NCI-H446 (cell line): ENCODE results near the gene GOSR1.
"Not testable (repeated sequence)": the region's sequence is repeated elsewhere in the genome, so short reads cannot be mapped to it uniquely, and the experiment has no call there.

Experiments used
- DNase-seq, 2 experiments: peaks; one replicate each; lab custom pipeline; 2025; lab: John Stamatoyannopoulos, UW

The GOSR1 gene

DNA sequence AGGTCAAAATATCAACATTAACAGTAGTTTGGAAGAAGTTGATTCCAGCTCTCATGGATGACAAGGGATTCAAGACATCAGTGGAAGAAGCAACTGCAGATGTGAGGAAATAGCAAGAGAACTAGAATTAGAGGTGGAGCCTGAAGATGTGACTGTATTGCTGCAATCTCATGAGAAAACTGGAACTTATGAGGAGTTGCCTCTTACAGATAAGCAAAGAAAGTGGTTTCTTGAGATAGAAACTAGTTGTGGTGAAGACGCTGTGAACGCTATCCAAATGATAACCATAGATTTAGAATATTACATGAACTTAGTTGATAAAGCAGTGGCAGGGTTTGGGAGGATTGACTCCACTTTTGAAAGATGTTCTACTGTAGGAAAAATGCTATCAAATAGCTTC is 67.8 kb downstream of the GOSR1 start:
- DNase-seq, result no peak

DNA sequence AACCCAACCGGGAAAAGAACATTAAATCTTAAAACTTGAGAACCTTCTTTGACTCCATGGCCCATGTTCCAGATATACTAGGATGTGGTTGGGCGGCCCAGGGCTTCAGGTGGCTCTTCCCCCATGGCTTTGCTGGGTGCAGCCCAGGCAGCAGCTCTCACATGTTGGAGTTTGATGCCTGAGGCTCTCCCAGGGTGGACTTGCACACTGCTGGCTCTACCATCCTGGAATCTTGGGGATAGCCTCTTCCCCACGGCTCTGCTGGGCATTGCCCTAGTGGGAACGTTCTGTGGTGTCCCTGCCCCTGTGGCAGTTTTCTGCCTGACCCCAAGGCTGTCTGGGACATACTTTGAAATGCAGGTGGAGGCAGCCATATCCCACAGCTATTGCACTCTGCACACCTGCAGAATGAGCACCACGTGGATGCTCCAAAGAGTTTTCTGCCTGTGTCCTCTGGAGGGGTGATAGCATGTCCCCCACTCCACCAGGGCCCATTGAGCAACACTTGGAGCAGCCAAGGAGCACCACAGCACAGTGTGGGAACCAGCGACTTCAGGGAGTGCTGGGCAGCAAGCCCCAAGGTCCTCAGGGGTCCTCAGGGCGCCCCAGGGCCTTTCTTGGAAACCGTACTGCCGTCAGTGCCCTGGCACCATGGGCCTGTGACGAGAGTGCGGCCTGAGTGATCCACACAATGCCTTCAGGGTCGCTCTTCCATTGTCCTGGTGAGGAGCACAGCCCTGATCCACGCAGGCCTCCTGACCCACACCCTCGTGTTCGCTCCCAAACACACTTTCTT is 70.8 kb downstream of the GOSR1 start:
- DNase-seq, result no peak

DNA sequence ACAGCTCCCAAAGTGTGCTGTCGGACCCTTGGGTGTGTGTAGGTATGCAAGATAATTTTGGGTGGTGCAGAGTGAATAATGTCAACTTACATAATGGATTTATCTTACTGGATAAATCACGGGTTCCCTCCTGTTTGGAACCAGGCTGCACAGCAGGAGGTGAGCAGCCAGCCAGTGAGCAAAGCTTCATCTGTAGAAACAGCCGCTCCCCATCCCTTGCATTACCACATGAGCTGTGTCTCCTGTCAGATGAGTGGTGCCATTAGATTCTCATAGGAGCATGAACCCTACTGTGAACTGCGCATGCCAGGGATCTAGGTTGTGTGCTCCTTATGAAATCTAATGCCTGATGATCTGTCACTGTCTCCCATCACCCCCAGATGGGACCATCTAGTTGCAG is 72.0 kb downstream of the GOSR1 start:
- not testable (repeated sequence) for DNase-seq

DNA sequence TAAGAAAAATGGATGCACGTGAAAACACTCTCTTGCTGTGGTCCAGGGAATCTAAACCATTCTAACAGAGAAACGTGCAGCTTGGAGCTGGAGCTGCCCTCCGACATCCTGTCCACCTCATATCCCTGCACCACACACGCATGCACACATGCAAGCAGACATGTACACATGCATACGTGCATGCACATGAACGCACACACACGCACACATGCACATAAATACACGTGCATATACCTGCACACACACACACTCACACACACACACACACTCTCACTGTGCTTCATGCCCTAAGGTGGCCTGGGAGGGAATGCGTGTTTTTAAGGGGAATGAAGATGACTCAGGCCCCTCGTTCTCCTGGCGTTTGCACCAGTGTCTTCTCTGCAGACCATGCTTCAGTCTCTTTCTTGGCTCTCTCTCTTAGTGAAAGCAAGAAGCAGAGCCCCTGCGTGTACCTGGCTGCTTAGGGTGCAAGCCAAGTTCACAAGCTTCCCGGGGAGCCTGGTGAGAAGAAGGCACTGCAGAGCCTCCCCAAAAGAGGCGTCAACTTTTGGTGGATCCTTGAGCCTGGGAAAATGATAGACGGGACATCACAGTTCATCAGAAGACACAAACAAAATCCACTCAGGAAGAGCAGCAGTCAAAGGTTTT is 72.8 kb downstream of the GOSR1 start:
- no peak for DNase-seq

GRCh38 chr17:30550512-30551273 is 73.5 kb downstream of the GOSR1 start:
- no peak for DNase-seq

- DNase-seq, result not testable (repeated sequence)
Observed at GRCh38 chr17:30551274-30551995, 74.2 kb downstream of the GOSR1 start.

- no peak for DNase-seq
Observed at GRCh38 chr17:30551996-30552339, 74.8 kb downstream of the GOSR1 start.

DNA sequence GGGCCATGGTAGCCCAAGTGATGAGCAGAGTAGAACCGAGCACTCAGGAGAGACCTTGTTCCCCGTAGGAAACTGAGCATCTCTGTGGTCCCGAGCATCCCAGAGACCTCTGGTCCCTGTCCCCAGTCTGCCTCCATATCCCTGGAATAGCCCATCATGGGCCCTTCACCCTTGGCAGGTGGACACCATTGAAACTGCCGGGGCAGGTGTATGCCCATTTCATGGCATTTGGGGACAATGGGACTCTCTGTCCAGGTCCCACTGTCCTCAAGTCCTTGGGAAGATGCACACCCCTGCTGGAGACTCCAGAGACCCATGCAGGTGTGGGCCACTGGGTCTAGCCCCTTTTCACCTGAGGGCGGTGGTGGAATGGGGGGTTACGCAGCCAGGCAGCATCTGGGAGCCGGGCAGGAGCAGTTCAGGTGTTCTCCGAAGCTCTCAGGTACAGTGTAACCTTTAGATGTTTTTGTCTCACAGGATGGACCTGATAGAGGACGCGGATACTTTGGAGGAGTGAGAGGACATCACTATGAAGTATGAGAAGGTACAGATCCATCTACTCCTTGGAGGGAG is 75.9 kb downstream of the GOSR1 start:
- no peak for DNase-seq

GRCh38 chr17:30553823-30554440 is 76.7 kb downstream of the GOSR1 start:
- DNase-seq, result not testable (repeated sequence)

- no peak for DNase-seq
Observed at GRCh38 chr17:30554839-30555751, 77.9 kb downstream of the GOSR1 start.

- DNase-seq, result no peak
Observed at GRCh38 chr17:30555942-30556341, 78.7 kb downstream of the GOSR1 start.

DNA sequence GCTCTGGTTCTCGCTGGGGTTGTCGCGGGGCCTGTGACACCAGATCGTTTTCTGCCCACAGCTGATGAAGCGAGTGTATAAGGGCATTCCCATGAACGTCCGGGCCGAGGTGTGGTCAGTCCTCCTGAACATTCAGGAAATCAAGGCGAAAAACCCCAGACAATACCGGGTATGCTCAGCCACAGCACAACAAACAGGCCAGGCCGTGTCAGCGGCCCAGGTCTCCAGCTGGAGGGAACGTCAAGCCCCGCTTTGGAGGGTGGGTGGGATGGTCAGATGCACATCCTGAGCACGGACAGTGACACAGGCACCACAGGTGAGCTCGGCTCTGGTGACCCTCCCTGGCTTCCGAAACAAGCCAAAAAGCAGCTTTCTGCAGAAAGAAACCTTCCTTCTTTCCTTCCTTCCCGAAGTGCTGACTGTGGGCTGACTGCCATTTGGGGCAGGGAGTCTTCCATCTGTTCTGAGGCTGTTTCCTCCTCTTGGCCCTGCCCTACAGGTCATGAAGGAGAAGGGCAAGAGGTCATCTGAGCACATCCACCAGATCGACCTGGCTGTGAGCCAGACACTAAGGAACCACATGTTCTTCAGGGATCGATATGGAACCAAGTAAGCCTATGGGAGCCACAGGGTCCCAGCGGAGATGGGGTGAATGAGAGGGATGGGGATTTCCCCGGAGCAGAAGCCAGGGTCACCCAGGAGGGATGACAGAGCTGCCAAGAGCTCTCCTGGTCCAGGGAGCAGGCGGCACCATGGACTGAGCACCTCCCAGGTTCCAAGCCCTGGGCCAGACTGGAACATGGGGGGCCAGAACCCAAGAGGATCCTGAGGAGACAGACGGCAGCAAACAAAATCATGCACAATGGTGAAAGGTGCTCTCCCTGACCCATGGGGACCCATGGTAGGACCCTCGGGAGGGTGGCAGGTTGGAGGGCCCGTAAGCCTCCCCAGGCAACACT is 79.4 kb downstream of the GOSR1 start:
- DNase-seq, result no peak

- DNase-seq, result no peak
Observed at GRCh38 chr17:30557916-30558685, 80.9 kb downstream of the GOSR1 start.

DNA sequence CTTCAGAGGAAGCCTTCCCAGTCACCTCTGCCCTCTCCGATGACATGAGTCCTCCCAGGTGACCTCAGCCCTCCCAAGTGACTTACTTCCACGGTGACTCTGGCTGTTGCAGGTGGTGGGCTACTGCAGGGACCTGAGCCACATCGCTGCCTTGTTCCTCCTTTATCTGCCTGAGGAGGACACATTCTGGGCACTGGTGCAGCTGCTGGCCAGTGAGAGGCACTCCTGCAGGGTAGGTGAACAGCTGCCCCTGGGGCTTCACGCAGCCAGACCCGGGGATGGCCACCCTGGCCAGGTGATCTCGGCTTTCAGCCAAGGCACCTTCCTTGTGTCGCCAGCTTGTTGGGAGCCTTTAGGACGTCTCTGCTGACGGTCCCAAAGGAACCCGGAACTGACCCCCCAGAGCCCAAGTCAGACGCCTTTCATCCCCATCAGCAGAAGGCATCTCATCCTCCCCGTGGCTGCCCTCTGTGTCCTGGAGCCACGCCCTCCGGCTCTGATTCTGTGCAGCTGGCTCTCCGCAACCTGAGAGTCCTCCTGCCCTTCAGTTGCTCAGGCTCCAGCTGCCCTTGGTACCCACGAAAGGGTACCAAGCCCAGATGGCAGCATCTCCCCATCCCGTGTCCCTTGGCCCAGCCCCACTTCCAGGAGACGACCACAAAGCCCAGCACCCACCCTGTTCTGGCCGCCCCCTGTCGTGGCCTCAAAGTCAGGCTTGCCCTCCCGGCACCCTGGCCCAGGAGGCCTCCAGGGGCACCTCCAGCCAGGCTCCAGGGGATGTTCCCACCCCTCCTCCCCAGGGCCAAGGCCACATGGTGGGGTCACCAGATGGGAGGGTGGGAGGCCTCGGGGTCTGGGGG is 81.7 kb downstream of the GOSR1 start:
- DNase-seq, result no peak

DNA sequence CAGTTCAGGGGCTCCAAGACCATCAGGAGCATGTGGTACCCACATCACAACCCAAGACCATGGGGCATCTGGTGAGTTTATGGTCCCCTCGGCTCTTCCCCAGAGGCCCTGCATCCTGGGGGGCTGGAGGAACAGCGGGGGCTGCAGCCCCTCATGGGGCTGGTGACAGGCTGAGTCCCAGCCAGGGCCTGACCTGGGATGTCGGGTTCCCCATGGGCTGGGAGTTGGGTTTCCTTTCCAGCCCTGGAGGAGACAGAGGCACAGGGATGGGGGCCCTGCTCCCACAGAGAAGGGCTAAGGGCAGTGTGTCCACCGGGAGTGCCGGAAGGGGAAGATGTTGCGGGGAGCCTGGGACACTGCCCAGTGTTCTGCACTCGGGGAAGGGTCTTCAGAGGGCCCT is 82.4 kb downstream of the GOSR1 start:
- DNase-seq, result no peak

- DNase-seq, result not testable (repeated sequence)
Observed at GRCh38 chr17:30560117-30561026, 83.2 kb downstream of the GOSR1 start.
